HAP-1 (cell line): Measurements from ENCODE around the gene WDR33.
"Not testable (repeated sequence)": the region's sequence is repeated elsewhere in the genome, so short reads cannot be mapped to it uniquely, and the experiment has no call there.

Experiments used
- DNase-seq, 2 experiments: peaks; one replicate each; pipeline ENCODE4 v3.0.0-alpha.2; 2016 to 2020; ENCODE audit warnings: low spot score in 2 of 2
- H3K27me3 ChIP-seq: fragments of 250-450 bp; sonication (Bioruptor Pico); 2 replicates; pipeline ENCODE4 v1.5.1; 2020; ENCODE audit warnings: low read depth, mild to moderate bottlenecking, moderate library complexity
- H3K36me3 ChIP-seq: fragments of 250-450 bp; sonication (Bioruptor Pico); replicated peaks from 2 replicates; pipeline ENCODE4 v1.5.1; 2020; ENCODE audit warnings: mild to moderate bottlenecking
- H3K4me1 ChIP-seq: fragments of 250-450 bp; sonication (Bioruptor Pico); 2 replicates; pipeline ENCODE4 v1.5.1; 2020; ENCODE audit warnings: mild to moderate bottlenecking
- H3K4me3 ChIP-seq: fragments of 250-450 bp; sonication (Bioruptor Pico); 2 replicates; pipeline ENCODE4 v1.5.1; 2020; ENCODE audit warnings: mild to moderate bottlenecking, moderate library complexity
- H3K9me3 ChIP-seq: fragments of 250-450 bp; sonication (Bioruptor Pico); 2 replicates; pipeline ENCODE4 v1.5.1; 2020; ENCODE audit warnings: mild to moderate bottlenecking, moderate library complexity
- in situ Hi-C: fragments of 300-500 bp; cut with MboI; formaldehyde crosslinking; loops from 3 replicates; pipeline ENCODE4 v1.14.3; 2020; ENCODE audit warnings: low sequenced_read_pairs, inconsistent platforms, mixed read lengths

WDR33 gene

GRCh38 chr2:127794901-127795300, 16.1 kb downstream of the WDR33 start:
- DNase-seq, in situ Hi-C loops, H3K36me3 ChIP-seq: not testable (repeated sequence)

GRCh38 chr2:127792805-127793204, 18.2 kb downstream of the WDR33 start:
- H3K36me3 ChIP-seq = peaks cover 4% of the 10 kb centered on the region; the same call in 1 of the 2 replicates
- in situ Hi-C loops = no loop called here

More at GRCh38 chr2:127794901-127795300, 16.1 kb downstream of the WDR33 start:
- H3K4me1 ChIP-seq, H3K4me3 ChIP-seq, H3K27me3 ChIP-seq, H3K9me3 ChIP-seq: not testable (repeated sequence)

GRCh38 chr2:127790694-127791529, 20.1 kb downstream of the WDR33 start:
- Histone ChIP-seq H3K4me3 (no peak overlapping the region), H3K27me3 (no peaks in the 10 kb centered on the region), H3K9me3 (no peaks in the 10 kb centered on the region), H3K36me3 (peaks cover 4% of the 10 kb centered on the region; the same call in 1 of the 2 replicates), H3K4me1 (no peaks in the 10 kb centered on the region)
- no peak for DNase-seq
- in situ Hi-C loops = no loop called here

More at GRCh38 chr2:127792805-127793204, 18.2 kb downstream of the WDR33 start:
- Histone ChIP-seq H3K9me3 (no peaks in the 10 kb centered on the region), H3K4me3 (no peak overlapping the region), H3K27me3 (no peaks in the 10 kb centered on the region), H3K4me1 (no peaks in the 10 kb centered on the region)
- DNase-seq = no peak

GRCh38 chr2:127786048-127786809, 24.7 kb downstream of the WDR33 start:
- no peaks in the 10 kb centered on the region for H3K27me3 ChIP-seq
- no peak overlapping the region for H3K4me3 ChIP-seq
- in situ Hi-C loops = no loop called here
- peaks cover 2% of the 10 kb centered on the region; the same call in 1 of the 2 replicates for H3K36me3 ChIP-seq
- no peak for DNase-seq
- no peaks in the 10 kb centered on the region for H3K9me3 ChIP-seq
- H3K4me1 ChIP-seq = no peaks in the 10 kb centered on the region

DNA sequence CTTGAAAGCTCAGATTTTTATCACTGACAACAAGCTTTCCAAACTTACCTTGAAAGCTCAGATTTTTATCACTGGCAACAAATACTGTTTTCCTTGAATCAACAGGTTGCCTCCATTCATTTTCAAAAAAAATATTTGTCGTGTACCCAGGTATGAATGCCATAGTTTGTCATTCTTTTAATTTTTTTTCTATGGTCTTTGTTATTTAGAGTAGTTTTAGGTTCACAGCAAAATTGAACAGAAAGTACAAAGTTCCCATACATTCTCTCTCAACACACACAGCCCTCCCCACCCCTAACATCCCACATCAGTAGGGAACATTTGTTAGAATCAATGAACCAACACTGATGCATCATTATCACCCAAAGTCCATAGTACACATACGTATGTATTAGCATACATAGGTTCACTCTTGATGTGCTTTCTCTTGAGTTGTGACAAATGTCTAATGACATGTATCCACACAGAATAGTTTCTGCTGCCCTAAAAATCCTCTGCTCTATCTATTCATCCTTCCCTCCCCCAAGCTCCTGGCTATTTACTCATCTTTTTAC, 25.9 kb downstream of the WDR33 start:
- Histone ChIP-seq H3K9me3 (no peaks in the 10 kb centered on the region), H3K36me3 (peaks cover 3% of the 10 kb centered on the region; the same call in 1 of the 2 replicates), H3K4me1 (no peaks in the 10 kb centered on the region), H3K4me3 (no peak overlapping the region), H3K27me3 (no peaks in the 10 kb centered on the region)
- DNase-seq = no peak
- in situ Hi-C loops = no loop called here

- Histone ChIP-seq H3K4me1 (peaks cover under 1% of the 10 kb centered on the region; the same call in 1 of the 2 replicates), H3K36me3 (peaks cover 3% of the 10 kb centered on the region; the same call in 1 of the 2 replicates), H3K9me3 (no peaks in the 10 kb centered on the region), H3K27me3 (no peaks in the 10 kb centered on the region), H3K4me3 (no peak overlapping the region)
- DNase-seq = no peak
- in situ Hi-C loops = no loop called here
Measured at GRCh38 chr2:127783101-127783500, 27.9 kb downstream of the WDR33 start.

GRCh38 chr2:127778850-127779249, 32.1 kb downstream of the WDR33 start:
- H3K9me3 ChIP-seq = no peaks in the 10 kb centered on the region
- in situ Hi-C loops = no loop called here
- H3K4me1 ChIP-seq = peaks cover 24% of the 10 kb centered on the region
- no peaks in the 10 kb centered on the region for H3K27me3 ChIP-seq
- DNase-seq = no peak
- 0 out of 2 replicates have a peak, but pooled peaks cover 3% of the 10 kb centered on the region for H3K36me3 ChIP-seq
- no peak overlapping the region for H3K4me3 ChIP-seq

- Histone ChIP-seq H3K9me3 (no peaks in the 10 kb centered on the region), H3K36me3 (0 out of 2 replicates have a peak, but pooled peaks cover 3% of the 10 kb centered on the region), H3K4me1 (peaks cover 27% of the 10 kb centered on the region), H3K27me3 (no peaks in the 10 kb centered on the region), H3K4me3 (no peak overlapping the region)
- in situ Hi-C loops = no loop called here
- no peak for DNase-seq
Measured at GRCh38 chr2:127778447-127778846, 32.5 kb downstream of the WDR33 start.

DNA sequence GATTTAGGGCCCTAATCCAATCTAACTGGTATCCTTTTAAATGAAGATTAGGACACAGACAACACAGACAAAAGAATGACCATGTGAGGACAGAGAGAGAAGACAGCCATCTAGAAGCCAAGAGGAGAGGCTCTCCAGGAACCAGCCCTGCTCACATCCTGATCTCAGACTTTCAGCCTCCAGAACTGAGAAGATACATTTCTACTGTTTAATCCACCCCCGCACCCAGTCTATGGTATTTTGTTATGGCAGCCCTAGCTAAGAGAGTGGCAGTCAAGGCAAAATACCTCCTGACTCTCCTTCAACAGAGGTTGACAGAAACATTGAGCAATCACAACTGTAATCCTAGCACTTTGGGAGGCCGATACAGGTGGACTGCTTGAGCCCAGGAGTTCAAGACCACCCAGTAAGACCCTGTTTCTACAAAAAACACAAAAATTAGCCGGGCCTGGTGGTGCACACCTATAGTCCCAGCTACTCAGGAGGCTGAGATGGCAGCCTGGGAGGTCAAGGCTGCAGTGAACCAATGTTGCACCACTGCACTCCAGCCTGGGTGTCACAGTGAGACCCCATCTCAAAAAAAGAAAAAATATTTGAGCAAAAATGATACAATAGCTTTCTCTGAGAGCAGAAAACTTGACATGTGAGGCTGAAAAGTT, 34.7 kb downstream of the WDR33 start:
- Histone ChIP-seq H3K4me1 (peaks cover 32% of the 10 kb centered on the region), H3K9me3 (no peaks in the 10 kb centered on the region), H3K27me3 (no peaks in the 10 kb centered on the region), H3K4me3 (no peak overlapping the region), H3K36me3 (peaks cover 2% of the 10 kb centered on the region; the same call in 1 of the 2 replicates)
- DNase-seq = no peak
- in situ Hi-C loops = no loop called here

DNA sequence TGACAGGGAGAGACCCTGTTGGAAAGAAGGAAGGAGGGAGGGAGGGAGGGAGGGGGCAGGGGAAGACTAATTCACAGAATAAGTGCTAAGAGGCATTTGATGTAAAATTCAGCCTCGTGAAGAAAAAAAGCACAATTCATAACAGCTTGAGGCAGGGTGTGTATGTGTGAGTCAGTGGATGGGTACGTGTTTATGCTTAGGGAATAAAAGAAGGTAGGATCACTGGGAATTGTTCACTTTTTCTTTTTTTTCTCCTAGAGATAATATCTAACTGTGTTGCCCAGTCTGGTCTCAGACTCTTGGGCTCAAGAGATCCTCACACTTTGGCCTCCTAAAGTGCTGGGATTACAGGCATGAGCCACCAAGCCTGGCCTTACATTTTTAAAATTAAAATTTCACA, 39.2 kb downstream of the WDR33 start:
- no peaks in the 10 kb centered on the region for H3K27me3 ChIP-seq
- H3K9me3 ChIP-seq = no peaks in the 10 kb centered on the region
- in situ Hi-C loops = no loop called here
- H3K36me3 ChIP-seq = peaks cover 31% of the 10 kb centered on the region
- DNase-seq = no peak
- no peak overlapping the region for H3K4me3 ChIP-seq
- peaks cover 18% of the 10 kb centered on the region for H3K4me1 ChIP-seq

GRCh38 chr2:127770973-127771735, 39.8 kb downstream of the WDR33 start:
- in situ Hi-C loops = no loop called here
- H3K9me3 ChIP-seq = no peaks in the 10 kb centered on the region
- H3K4me3 ChIP-seq = no peak overlapping the region
- no peaks in the 10 kb centered on the region for H3K27me3 ChIP-seq
- DNase-seq = no peak
- H3K4me1 ChIP-seq = peaks cover 12% of the 10 kb centered on the region
- peaks cover 35% of the 10 kb centered on the region for H3K36me3 ChIP-seq

DNA sequence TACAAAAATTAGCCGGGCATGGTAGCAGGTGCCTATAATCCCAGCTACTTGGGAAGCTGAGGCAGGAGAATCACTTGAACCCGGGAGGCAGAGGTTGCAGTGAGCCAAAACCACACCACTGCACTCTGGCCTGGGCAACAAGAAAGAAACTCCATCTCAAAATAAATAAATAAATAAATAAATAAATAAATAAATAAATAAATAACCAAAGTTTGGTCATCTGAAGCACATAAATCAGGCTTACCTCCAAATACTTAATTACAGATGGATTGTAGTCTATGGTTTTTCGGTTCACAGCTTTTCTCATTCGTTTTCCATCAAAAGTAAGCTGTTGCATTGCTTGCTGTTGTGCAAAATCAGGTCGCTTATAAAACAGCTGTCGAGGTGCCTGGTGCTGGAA, 40.4 kb downstream of the WDR33 start:
- H3K27me3 ChIP-seq, H3K9me3 ChIP-seq, DNase-seq, in situ Hi-C loops, H3K4me3 ChIP-seq, H3K4me1 ChIP-seq: not testable (repeated sequence)
- peaks cover 35% of the 10 kb centered on the region for H3K36me3 ChIP-seq

GRCh38 chr2:127769587-127769986, 41.4 kb downstream of the WDR33 start:
- H3K4me1 ChIP-seq = peaks cover 8% of the 10 kb centered on the region
- no peak overlapping the region for H3K4me3 ChIP-seq
- in situ Hi-C loops = no loop called here
- peaks cover 45% of the 10 kb centered on the region for H3K36me3 ChIP-seq
- H3K9me3 ChIP-seq = no peaks in the 10 kb centered on the region
- H3K27me3 ChIP-seq = no peaks in the 10 kb centered on the region
- no peak for DNase-seq
